Measurements from ENCODE around the gene RASL12.
A peak's percentile ranks its signal among the peaks of the same experiment; 100 is the strongest.
"Not testable (repeated sequence)": the region's sequence is repeated elsewhere in the genome, so short reads cannot be mapped to it uniquely, and the experiment has no call there.

RASL12 gene, protein sequence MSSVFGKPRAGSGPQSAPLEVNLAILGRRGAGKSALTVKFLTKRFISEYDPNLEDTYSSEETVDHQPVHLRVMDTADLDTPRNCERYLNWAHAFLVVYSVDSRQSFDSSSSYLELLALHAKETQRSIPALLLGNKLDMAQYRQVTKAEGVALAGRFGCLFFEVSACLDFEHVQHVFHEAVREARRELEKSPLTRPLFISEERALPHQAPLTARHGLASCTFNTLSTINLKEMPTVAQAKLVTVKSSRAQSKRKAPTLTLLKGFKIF

DNA sequence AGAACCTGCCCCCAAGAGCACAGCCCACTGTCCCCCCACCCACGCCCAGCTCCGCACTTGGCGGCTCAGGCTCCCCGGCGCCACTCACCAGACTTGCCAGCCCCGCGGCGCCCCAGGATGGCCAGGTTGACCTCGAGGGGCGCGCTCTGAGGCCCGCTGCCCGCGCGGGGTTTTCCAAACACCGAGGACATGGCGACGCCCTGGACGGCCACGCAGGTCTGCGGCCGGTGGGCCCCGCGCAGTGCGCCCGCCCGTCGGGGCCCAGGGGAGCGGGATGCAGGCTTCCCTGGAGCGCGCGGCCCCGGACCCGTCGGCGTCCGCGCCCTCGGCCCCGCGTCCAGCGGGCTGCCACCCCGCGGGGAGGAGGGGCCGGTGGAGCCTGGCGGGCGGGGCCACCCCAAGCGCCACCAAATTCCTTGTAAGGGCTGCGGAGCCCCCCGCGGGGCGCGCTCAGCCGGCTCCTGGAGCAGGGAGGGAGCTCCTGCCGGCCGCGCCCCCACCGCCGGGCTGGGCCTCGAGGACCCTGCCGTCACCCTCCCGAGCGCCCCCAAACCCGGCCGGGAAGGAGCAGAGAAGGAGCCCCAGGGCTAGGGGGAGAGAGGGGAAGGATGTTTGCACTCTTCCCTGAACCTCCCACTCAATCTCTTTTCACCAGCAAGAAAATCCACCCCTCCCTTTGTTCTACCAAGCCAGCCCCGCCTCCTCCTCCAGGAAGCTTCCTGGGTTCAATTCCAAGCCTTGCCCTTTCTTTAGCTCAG is at the start of gene RASL12:
TSS of gene RASL12 (minus strand) at position 347 of the 758 bp plus-strand sequence. CDS start at position 191, 156 bp downstream.
- DNase-seq: no peak

DNA sequence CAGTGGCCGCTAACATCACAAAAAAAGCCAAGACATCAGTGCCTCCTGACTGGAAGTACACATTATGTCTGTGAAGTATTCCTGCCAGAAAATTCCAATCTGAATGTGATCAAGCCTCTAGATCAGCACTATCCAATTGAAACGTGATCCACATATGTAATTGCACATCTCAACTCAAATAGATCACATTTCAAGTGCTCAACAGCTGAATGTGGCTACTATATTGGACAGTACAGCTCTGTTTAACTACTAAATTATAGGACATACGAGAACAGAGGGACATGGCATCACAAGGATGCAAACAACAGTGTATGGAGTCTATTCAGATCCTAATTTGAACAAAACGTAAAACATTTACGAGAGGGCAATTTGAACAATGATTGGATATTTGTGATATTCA is 47.8 kb upstream of the RASL12 start:
- DNase-seq: no peak

DNA sequence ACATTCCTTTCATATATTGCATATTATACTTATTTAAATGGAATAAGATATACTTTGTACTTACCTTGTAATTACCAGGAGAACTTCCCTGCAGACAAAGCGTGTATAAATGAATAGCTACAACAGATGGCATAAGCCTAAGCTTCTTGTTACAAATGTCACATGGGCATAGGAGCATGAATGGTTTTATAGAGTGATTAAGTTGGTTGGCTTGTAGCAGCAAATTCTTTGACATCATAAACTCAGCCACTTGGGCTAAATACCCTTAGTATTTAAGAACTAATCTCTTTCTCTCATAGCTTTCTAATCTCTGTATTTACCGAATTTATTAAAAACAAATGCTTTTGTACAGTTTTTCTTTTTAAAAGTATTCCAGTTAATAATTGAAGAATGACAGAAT is 47.3 kb upstream of the RASL12 start, which contains the start of gene UBAP1L:
TSS of gene UBAP1L (minus strand) at position 115 of the 400 bp plus-strand sequence. CDS start 8,985 bp downstream, outside the sequence.
- DNase-seq: no peak

DNA sequence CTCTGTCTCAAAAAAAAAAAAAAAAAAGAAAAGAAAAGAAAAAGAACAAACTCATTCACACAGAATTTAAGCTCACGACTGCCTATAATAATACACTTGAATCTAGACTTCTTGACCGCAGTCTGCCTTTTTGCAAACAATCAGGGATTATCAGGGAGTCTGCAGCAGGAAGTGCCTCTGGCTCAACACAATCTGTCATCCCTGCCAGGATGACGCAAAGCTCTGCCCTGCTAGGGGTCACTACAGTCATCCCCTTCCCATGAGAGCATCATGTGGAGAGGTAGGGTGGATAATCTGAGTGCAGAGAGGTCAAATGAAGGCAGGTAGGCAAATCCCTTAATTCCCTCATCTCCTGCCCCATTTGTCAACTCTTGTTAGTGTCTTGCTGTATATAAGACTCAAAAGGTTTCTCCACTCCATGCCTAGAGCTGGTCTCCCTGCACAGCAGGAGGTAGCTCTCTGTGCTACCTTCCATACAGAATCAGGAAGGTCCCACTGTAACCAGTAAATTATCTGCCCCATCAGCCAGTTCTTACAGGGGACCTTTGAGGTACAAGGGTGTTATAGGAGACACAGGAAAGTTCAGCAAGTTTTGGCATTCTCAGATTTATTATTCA is 43.0 kb upstream of the RASL12 start:
- no peak for DNase-seq

DNA sequence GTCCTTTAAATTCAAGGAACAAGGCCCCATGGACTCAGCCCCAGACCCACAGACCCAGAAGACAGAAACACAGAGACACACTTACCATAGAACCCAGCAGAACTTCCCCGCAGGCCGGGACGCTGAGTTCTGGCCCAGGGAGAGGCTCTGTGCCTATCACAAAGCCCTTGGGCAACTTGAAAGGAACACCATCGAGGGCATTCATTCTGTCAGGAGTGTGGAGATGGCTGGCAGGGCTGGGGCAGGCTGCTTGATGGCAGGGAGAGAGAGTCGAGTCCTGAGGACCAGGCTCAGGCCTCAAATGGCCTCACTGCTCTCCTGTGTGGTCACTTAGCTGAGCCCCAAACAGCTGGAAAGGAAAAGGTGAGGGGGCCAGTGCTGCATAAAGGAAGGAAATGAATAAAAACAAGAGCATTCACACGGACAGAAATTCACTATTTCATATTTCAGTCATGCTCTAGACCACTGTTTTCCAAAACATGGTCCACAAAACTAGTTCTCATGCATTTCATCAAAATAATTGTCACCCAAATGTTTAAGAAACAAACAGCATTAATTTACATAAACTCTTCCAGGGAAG is 38.3 kb upstream of the RASL12 start:
- DNase-seq: no peak

DNA sequence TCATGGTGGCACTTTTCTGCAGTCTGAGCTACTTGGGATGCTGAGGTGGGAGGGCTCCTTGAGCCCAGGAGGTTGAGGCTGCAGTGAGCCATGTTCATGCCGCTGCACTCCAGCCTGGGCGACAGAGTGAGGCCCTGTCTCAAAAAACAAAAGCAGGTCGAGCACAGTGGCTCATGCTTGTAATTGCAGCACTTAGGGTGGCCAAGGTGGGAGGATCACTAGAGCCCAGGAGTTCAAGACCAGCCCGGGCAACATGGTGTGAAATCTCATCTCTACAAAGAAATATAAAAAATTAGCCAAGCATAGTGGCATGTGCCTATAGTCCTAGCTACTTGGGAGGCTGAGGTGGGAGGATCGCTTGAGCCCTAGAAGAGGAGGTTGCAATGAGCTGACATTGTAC is 37.2 kb upstream of the RASL12 start:
- no peak for DNase-seq

DNA sequence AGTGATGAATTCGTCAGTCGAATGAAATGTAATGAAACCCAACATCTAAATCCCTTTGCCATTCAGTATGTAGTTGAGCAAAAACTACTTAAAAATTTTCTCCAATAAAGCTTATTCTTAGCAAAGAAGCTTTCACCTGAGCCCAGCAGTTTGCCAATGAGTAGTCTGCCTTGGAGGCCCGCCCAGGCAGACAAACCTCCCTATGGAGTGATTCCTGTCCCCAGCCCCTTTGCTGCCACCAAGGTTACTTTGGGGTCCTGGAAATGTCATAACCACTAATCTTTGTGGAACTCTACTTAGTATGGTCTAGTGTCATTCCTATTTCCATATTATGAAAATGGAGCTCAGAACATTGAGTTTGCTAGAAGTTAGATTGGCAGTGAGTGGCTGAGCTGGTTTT is 35.1 kb upstream of the RASL12 start:
- DNase-seq: no peak

DNA sequence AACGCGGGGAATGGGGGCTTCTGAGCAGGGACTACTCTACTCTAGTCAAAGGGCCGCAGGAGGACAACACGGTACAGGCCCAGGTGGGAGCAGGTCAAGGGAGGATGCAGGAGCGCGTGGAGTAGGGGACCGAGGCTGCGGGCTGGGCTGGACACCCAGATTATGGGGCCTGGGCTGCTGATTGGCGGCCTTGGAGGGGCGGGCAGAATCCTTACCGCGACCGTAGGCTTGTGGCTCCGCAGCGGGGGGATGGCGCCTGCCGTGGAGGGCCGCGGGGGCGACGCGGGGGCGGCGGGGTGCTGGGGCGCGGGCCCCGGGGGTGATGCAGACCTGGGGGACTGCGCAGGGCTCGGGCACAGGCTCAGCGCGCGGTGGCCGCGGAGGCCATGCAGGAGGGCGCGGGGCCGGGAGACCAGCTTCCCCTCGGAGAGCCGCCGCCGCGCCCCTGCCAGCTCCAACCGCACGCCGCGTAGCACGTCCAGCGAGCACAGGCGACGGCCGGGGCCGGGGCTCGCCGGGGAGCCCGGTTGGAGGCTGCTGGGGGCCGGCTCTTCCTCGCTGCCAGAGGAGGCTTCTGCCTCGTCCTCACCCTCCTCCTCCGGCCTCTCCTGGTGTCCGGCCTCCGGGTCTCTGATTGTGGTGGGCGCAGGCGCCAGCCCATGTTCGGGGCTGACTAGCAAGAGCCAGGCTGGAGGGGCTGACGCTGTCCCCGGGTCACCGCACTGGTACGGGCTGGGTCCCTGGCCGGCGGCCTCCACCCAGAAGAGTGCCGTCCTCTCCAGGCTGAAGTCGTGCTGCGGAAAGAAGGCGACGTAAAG is 34.3 kb upstream of the RASL12 start:
- DNase-seq: no peak

DNA sequence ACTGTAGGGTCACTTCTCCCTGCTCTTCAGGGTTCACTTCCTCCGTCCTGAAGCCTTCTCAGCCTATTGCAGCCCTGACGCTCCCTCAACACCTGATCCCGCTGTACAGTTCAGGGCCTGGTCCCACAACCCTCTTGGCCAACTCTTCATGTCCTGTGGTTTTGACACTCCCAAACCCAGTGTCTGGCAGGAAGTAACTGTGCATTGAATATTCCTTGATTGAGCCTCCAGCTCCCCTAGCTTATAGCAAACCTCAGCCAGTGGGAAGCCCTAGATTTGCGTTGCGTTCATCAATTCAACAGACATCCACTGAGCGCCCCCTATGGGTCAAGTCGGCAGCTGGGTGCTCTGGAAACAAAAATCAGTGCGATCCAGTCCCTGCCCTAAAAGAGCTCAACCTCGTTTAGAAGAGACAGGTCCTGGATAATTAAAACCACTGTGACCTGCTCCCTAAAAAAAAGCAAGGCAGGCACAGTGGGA is 33.7 kb upstream of the RASL12 start:
- DNase-seq: peak; percentile 55

DNA sequence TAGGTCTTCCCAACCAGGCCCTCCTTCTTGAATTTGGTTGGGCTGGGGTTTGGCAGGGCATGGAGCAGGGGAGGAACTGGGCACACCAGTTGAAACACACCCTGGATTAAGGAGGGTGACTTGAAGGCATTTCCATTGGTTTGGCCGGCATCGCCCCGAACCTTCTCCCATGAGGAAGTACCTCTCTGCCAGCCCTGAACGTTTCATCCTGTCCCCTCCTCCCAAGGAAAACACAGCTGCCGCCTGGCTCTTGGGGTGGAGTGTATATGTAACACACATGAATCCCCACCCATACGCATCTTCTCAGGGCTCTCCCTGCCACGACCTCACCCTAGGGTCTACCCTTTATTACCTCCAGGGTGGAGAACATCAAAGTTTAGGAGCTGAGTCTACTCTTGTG is 32.7 kb upstream of the RASL12 start:
- no peak for DNase-seq

DNA sequence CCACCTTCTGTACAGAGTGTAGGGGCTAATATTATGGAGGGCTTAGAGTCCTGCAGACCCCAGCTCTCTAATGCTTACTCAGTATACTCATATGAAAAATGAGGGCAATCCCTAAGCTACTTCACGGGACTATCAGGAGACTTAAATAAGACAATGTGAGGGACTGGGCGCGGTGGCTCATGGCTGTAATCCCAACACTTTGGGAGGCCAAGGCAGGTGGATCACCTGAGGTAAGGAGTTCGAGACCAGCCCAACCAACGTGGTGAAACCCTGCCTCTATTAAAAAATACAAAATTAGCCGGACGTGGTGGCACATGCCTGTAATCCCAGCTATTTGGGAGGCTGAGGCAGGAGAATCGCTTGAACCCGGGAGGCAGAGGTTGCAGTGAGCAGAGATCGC is 32.0 kb upstream of the RASL12 start:
- DNase-seq: not testable (repeated sequence)

DNA sequence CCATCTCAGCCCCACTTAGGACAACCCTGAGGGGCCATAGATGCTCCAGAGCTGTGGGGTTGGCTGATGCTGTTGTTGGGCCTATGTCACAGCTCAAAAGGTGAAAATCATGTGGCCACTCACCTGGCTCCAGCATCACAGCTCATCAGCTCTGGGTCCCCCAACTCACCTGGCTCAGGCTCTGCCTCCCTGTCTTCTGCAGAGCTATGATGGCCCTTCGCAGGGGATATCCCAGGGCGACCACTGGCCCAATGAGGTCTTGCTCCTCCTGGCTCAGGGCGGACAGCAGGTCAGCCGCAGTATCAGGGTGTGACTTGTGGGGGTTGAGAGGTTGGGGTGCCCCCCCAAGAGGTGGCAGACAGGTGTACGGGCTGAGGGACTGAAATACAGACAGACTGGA is 31.5 kb upstream of the RASL12 start:
- no peak for DNase-seq

DNA sequence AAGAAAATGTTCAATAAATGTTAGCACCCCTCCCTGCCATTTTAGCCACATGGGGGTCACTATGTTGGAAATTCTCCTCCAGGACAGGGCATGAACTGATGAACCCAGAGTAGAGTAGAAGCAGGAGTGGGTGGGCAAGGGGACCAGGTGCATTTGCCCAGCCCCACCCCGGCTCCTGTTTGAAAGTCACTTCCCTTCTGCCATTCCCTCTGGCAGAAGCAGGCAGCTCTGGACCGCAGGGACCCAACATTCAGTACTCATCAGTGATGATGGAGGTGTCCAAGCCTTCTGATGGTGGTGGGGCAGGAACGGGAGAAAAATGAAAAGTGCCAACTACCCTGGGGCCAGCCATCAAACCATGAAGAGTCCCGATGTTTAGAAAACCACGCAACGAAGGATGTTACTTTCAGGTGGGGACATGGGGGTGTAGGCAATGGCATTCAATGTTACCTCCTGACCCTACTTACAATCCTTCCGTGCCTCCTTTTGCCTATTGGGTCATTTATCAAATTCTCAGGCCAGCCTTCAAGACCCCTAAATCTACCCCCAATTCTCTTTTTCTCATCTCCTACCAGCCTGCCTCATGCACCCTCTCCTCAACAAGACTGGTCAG is 30.0 kb upstream of the RASL12 start:
- DNase-seq: no peak

DNA sequence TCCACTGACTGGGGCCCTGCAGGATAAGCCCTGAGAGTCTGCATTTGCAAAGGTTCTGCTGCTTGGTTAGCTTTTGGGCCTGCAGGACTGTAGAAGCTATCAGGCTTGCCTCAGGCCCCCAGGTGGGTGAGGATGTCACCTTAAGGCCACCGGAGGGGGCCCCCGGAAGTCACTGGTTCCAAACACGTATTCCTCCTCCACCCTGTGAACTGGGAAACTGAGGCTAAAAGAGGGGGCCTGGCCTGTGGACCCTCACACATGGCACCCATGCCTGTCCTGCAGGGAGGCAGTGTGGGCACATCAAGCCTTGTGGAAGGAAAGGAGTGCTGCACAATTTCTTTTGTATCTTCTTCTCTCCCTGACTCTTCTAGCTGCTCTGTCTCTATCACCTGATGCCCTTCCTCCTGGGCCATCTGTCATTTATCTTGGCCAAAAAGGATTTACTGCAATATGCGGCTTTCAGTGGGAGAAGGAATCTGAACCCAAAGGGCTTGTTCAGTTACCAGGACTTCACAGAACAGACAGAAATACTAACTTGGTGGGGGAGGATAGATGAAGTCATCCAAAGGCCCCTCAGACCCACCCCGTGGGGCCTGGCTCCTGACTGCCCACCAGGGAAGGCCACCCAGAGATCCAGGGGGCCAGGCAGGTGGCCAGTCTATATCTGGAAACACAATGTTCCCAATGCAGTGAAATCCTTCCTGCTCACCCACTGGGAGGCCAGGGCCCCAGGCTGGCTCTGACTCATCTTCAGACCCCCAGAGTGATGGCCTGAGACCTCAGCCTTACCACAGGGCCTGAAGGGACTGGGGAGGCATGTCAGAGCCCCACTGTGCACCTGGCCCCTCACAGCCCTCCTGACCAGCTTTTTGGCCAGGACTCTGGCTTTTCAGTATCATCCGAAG is 28.9 kb upstream of the RASL12 start:
- no peak for DNase-seq

DNA sequence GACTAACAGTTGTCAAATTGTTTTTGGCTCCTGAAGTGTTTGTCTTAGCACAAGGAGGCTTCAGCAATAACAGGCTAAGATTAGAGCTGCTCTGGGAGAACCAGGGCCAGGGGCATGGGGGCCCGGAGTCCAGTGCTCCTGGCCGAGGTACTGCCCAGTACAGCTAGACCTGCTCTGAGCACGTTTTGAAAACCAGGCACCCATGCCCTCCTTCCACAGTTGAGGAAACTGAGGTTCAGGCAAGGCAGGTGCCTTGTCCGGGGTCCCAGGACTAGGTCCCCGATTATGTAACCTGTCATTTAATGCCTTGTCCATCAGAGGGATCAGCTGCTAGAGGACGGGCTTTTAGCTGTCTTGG is 27.9 kb upstream of the RASL12 start:
- no peak for DNase-seq

DNA sequence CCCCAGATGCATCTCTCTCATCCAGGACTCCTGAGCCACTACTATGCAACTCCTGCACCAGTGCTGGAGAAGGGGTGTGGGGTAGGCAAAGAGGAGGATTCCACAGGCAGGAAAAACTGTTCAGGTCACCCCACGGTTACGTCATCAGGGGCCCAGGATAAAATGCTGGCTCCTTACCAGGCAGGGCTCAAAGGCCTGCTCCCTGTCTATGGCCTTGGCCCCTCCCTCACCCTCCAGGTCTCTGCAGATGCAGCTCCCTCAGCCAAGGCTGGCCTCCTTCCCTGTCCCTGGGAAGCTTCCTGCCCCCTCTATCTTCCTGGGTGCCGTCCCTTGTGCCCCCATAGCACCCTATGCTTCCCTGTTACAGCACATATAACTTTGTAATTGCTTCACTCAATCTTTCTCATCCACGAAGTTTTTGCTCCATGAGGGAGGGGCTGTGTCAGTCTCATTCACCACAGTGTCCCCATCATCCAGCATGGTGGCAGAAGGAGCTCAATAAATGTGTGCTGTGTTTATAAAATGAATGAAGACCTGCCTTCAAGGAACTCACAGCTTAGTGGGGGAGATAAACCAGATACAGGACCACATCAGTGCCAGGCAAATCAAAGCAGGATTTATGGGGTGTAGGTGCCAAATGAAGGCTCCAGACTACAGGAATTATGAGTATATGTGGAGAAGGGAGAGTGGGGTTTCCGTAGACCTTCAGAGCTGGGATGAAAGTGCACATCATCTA is 27.4 kb upstream of the RASL12 start:
- no peak for DNase-seq

DNA sequence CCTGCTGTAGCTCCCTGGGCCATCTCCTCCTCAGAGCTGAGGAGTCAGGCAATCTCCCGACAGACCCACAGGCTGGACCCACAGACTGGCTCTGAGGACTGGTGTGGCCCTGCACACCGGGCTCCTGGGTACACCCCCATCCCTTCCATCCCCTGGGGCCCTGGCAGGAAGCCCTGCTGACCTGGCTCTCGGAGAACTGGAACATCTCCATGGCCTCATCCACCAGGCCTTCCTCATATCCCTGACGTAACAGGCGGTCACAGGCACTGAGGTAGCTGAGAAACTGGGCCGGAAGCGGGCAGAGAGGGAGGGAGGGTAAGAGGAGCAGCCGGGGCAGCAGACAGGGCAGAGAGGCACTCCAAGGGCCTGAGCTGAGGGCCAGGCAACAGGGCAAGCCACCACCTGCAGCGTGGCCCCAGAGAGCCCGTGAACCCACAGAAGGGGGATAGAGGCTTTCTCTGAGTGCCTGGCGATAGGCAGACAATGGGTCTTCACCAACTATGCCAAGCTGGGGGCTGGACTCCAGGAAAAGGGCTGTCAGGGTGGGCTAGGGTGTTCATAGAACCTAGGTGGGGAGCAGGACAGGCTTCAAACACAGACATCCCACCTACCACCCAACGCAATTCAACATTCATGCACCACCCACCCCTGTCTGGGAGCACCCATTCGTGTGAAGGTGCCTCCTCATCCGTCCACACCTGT is 26.7 kb upstream of the RASL12 start:
- no peak for DNase-seq

DNA sequence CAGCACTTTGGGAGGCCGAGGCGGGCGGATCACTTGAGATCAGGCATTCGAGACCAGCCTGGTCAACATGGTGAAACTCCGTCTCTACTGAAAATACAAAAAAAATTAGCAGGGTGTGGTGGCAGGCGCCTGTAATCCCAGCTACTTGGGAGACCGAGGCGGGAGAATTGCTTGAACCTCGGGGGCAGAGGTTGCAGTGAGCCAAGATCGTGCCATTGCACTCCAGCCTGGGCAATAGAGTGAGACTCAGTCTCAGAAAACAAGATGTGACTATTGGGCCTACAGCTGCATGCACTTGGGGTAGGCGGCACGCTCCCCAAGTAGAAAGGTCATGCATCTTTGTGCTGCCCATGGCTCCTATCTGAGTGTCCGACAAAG is 26.0 kb upstream of the RASL12 start:
- DNase-seq: not testable (repeated sequence)

DNA sequence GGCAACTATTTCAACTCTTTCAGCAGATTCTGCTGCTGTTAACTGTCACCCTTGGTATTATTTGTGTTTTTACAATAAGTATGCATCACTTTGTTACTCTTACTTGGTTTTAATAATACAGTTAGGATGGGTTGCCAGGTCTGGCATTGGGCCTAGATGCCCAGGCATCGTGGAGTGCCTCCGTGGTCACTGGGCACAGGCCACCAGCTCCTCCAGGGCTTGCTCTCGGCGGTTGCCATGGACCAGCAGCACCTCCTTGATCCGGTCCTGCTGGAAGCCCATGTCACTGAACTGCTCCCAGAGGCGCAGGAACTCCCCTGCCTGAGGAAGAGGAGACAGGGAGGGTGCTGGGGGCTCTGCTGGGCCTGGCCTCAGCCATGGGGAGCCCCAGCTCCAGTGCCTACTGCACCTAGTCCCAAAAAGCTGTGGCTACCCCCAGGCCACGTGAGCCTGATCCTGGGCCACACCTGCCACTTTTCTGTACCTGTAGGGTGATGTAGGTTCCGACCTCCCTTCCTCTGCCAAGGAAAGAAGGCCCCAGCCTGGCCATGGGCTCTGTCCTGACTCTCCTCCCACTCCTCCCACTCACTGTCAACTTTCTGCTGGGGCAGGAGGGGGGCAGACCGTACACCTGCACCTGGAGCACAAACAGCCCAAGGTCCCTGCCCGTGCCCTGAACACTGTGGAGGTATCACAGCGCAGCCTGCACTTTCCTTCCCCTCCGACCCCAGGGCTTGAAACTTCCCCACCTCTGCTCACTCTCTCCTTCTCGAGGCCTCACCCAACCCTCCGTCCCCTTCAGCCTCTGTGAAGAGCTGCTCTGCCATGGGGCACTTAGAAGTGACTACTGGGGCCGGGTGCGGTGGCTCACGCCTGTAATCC is 25.4 kb upstream of the RASL12 start:
- DNase-seq: no peak
